HepG2 (cell line): ENCODE measurements around the gene BCAS4. TPM values are rescaled to one million over a fixed set of nuclear protein-coding genes. Genes with fewer than 3 reads are reported as not detected.
A peak's percentile ranks its signal among the peaks of the same experiment; 100 is the strongest.

Source experiments
- FOXJ3 ChIP-seq: sonication (generic); formaldehyde crosslinking; IDR thresholded peaks from 2 replicates; pipeline ENCODE4 v1.4.0; 2020; ENCODE audit warnings: missing genetic modification reagents, mild to moderate bottlenecking, borderline replicate concordance
- HNRNPH1 ChIP-seq: fragments of 200-400 bp; formaldehyde crosslinking; optimal IDR thresholded peaks from 2 replicates; pipeline ENCODE3; 2017; ENCODE audit warnings: mild to moderate bottlenecking, low read depth, low read length
- KDM6A ChIP-seq: IDR thresholded peaks from 2 replicates; pipeline ENCODE4 v1.6.1; 2016; ENCODE audit warnings: low read depth
- KIAA2018 ChIP-seq: sonication (generic); formaldehyde crosslinking; IDR thresholded peaks from 2 replicates; pipeline ENCODE4 v1.5.0; 2020; ENCODE audit warnings: mild to moderate bottlenecking, missing genetic modification reagents, borderline replicate concordance
- TAF15 ChIP-seq: fragments of 200-400 bp; formaldehyde crosslinking; IDR thresholded peaks from one replicate; pipeline ENCODE4 v1.6.1; 2018; ENCODE audit warnings: mild to moderate bottlenecking, low read depth, low read length; ENCODE audit not compliant: poor library complexity, severe bottlenecking
- TMF1 ChIP-seq: sonication (generic); formaldehyde crosslinking; IDR thresholded peaks from 2 replicates; pipeline ENCODE4 v1.8.1; 2022; ENCODE audit warnings: low read depth, missing genetic modification reagents
- ZBTB4 ChIP-seq: sonication (generic); formaldehyde crosslinking; IDR thresholded peaks from 2 replicates; pipeline ENCODE4 v1.4.0; 2020; ENCODE audit warnings: missing genetic modification reagents, mild to moderate bottlenecking, borderline replicate concordance
- ZFP91 ChIP-seq: sonication (generic); formaldehyde crosslinking; IDR thresholded peaks from 2 replicates; pipeline ENCODE4 v1.9.0; 2022; ENCODE audit warnings: missing genetic modification reagents, mild to moderate bottlenecking, borderline replicate concordance
- ZNF232 ChIP-seq: sonication (generic); formaldehyde crosslinking; IDR thresholded peaks from 2 replicates; pipeline ENCODE4 v1.4.0; 2020; ENCODE audit warnings: missing genetic modification reagents, borderline replicate concordance
- ZNF619 ChIP-seq: sonication (generic); formaldehyde crosslinking; IDR thresholded peaks from 2 replicates; pipeline ENCODE4 v1.4.0; 2020; ENCODE audit warnings: mild to moderate bottlenecking, missing genetic modification reagents
- ZNF740 ChIP-seq: sonication (generic); formaldehyde crosslinking; IDR thresholded peaks from 2 replicates; pipeline ENCODE4 v1.4.0; 2020; ENCODE audit warnings: missing genetic modification reagents
- ZNF816 ChIP-seq: sonication (generic); formaldehyde crosslinking; IDR thresholded peaks from 2 replicates; pipeline ENCODE4 v1.8.0; 2022; ENCODE audit warnings: missing genetic modification reagents, mild to moderate bottlenecking, borderline replicate concordance
- polyA plus RNA-seq, 8 experiments: library from polyadenylated mRNA; depleted of rRNA in 3 of 8; stranded (reverse) in 7 of 8; unstranded in 1 of 8; fragments of >200 nt; fragmentation: Illumina TruSeq in 4 of 8; extraction: Trizol in 4 of 8; gene quantifications; 2 replicates each; pipeline versions ENCODE4 v1.2.1 to v1.2.3, GENCODE V29; 2011 to 2016; ENCODE audit warnings: low read depth in 4 of 8, missing spikeins in 1 of 8, mixed read lengths in 1 of 8; ENCODE audit not compliant: insufficient read depth in 1 of 8
- total RNA-seq, 5 experiments: library from RNA; depleted of rRNA; stranded (reverse); fragments of >200 nt; fragmentation: Illumina TruSeq; extraction: Trizol; gene quantifications; 2 replicates each; pipeline ENCODE4 v1.2.3, GENCODE V29; 2016; ENCODE audit warnings: low read depth in 1 of 5
- TF ChIP-seq, protein P1 (sequence below): sonication (generic); formaldehyde crosslinking; IDR thresholded peaks from 2 replicates; pipeline ENCODE4 v1.4.0; 2020; ENCODE audit warnings: missing genetic modification reagents, mild to moderate bottlenecking, borderline replicate concordance

BCAS4 gene
- total and polyA plus RNA-seq, 2 of the 13 experiments (the other 11 are each of a cell fraction or from before 2014, with no cell fraction given), result 7.2 to 8.0 TPM

DNA sequence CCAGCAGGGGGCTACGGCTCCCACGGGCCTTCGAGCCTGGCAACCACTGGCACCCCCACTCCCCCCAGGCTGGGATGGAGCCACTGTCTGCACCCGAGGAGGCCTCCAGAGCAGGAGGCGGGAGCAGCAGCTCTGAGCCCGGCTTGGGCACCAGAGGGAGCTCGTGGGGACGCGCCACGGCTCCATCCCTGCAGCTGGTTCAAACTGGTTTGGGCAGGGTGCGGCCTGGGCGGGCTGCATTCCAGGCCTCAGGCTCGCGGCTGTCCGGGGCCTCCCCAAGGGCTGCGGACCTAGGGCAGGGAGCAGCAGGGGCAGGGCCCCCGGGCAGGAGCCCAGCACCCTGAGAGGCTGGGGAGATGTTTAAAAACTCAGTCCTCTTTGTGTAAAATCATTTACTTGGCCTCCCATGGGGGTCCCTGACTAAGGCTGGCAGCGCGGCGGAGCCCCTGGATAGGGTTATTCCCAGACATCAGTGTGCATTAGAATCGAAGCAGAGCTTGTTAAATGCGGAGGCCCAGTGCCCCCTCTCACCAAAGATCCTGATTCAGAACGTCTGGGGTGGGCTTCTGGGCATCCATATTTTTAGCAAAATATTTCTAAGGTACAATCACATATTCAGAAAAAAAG, 4.1 kb upstream of the BCAS4 start (continued):
- no peak for TF ChIP-seq KIAA2018
- TF ChIP-seq ZFP91, result peak; percentile 96
- TF ChIP-seq, protein P1, sequence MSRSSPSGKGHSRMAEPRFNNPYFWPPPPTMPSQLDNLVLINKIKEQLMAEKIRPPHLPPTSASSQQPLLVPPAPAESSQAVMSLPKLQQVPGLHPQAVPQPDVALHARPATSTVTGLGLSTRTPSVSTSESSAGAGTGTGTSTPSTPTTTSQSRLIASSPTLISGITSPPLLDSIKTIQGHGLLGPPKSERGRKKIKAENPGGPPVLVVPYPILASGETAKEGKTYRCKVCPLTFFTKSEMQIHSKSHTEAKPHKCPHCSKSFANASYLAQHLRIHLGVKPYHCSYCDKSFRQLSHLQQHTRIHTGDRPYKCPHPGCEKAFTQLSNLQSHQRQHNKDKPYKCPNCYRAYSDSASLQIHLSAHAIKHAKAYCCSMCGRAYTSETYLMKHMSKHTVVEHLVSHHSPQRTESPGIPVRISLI (CRISPR knock-in tag), result peak; percentile 72; the same call in 1 of the 2 replicates
- TF ChIP-seq ZNF740 (CRISPR knock-in tag), result peak; percentile 98
- no peak for TF ChIP-seq KDM6A
- peak; percentile 91 for TF ChIP-seq ZNF232 (CRISPR knock-in tag)
- TF ChIP-seq ZNF816 (CRISPR knock-in tag), result 0 out of 2 replicates have a peak, but pooled peaks have one; percentile 37
- peak; percentile 82 for TF ChIP-seq FOXJ3
- peak; percentile 91; the same call in 1 of the 2 replicates for TF ChIP-seq TMF1 (CRISPR knock-in tag)
- TF ChIP-seq TAF15, result peak; percentile 94
- TF ChIP-seq ZBTB4, result no peak; the same call in none of the 2 replicates
- no peak for TF ChIP-seq HNRNPH1
- TF ChIP-seq ZNF619 (CRISPR knock-in tag), result peak; percentile 65; the same call in 1 of the 2 replicates
